Amygdala (tissue), 56 donors: ENCODE results near the gene PTPRO.
"Not testable (repeated sequence)": the region's sequence is repeated elsewhere in the genome, so short reads cannot be mapped to it uniquely, and the experiment has no call there.

Experiments
- DNase-seq, 56 donors: peaks; one replicate each; lab custom pipeline; 2025; lab: John Stamatoyannopoulos, UW

Gene PTPRO

GRCh38 chr12:15592934-15593333, 270.6 kb downstream of the PTPRO start:
- no peak for DNase-seq

- no peak for DNase-seq
These were observed 273.9 kb downstream of the PTPRO start for GRCh38 chr12:15596174-15596573.

GRCh38 chr12:15597125-15597830, 275.0 kb downstream of the PTPRO start:
- no peak for DNase-seq

- DNase-seq, result peak in 1 of 56 donors; percentile 13
These were observed 277.1 kb downstream of the PTPRO start for GRCh38 chr12:15599266-15600037.

- no peak for DNase-seq
These were observed 278.1 kb downstream of the PTPRO start for GRCh38 chr12:15600223-15600935.

GRCh38 chr12:15601210-15601800, 279.0 kb downstream of the PTPRO start:
- no peak for DNase-seq

GRCh38 chr12:15602051-15602672, 279.9 kb downstream of the PTPRO start:
- DNase-seq, result no peak

GRCh38 chr12:15603474-15604085, 281.3 kb downstream of the PTPRO start:
- DNase-seq, result no peak

- no peak for DNase-seq
These were observed 283.7 kb downstream of the PTPRO start for GRCh38 chr12:15605881-15606590.

GRCh38 chr12:15608406-15608805, 286.1 kb downstream of the PTPRO start:
- no peak for DNase-seq

- DNase-seq, result no peak
These were observed 286.6 kb downstream of the PTPRO start for GRCh38 chr12:15608941-15609340.

- DNase-seq, result no peak
These were observed 291.7 kb downstream of the PTPRO start for GRCh38 chr12:15613981-15614380.

- not testable (repeated sequence) for DNase-seq
These were observed 294.2 kb downstream of the PTPRO start for GRCh38 chr12:15616495-15616894.

GRCh38 chr12:15620741-15621539, 298.6 kb downstream of the PTPRO start:
- no peak for DNase-seq

- no peak for DNase-seq
These were observed 302.8 kb downstream of the PTPRO start for GRCh38 chr12:15625075-15625474.

GRCh38 chr12:15627995-15628945, 306.0 kb downstream of the PTPRO start:
- DNase-seq, result no peak

GRCh38 chr12:15629108-15629507, 306.8 kb downstream of the PTPRO start:
- peak in 3 of 56 donors; percentile 1 to 15 (median 4) for DNase-seq
